H9 (cell line): Measurements from ENCODE around the gene FLACC1. TPM values are rescaled to one million over a fixed set of nuclear protein-coding genes. Genes with fewer than 3 reads are reported as not detected.

ENCODE experiments used
- DNase-seq: peaks from one replicate; pipeline ENCODE4 v3.0.0-alpha.2; 2017
- H2AFZ ChIP-seq: one replicate; pipeline ENCODE4 v1.6.1; 2013; ENCODE audit warnings: mild to moderate bottlenecking, low read length, control low read depth, moderate library complexity
- H2AK5ac ChIP-seq: 2 replicates; pipeline ENCODE4 v1.6.1; 2013; ENCODE audit warnings: low read length, control low read depth, mixed read lengths; ENCODE audit not compliant: insufficient read length
- H2BK120ac ChIP-seq: one replicate; pipeline ENCODE4 v1.6.1; 2013; ENCODE audit warnings: low read depth, mild to moderate bottlenecking, low read length, control low read depth, inconsistent platforms; ENCODE audit not compliant: poor library complexity, severe bottlenecking
- H2BK12ac ChIP-seq: 2 replicates; pipeline ENCODE4 v1.6.1; 2013; ENCODE audit warnings: low read length, control low read depth, mixed read lengths, low read depth; ENCODE audit not compliant: insufficient read length
- H2BK15ac ChIP-seq: 2 replicates; pipeline ENCODE4 v1.6.1; 2013; ENCODE audit warnings: low read depth, low read length, control low read depth
- H2BK20ac ChIP-seq: one replicate; pipeline ENCODE4 v1.6.1; 2013; ENCODE audit warnings: low read depth, mild to moderate bottlenecking, low read length, control low read depth, inconsistent platforms; ENCODE audit not compliant: poor library complexity, severe bottlenecking
- H2BK5ac ChIP-seq: 2 replicates; pipeline ENCODE4 v1.6.1; 2013; ENCODE audit warnings: low read length, control low read depth, mixed read lengths; ENCODE audit not compliant: insufficient read length
- H3K14ac ChIP-seq: 2 replicates; pipeline ENCODE4 v1.6.1; 2013; ENCODE audit warnings: low read length, control low read depth; ENCODE audit not compliant: insufficient read depth
- H3K18ac ChIP-seq: 2 replicates; pipeline ENCODE4 v1.6.1; 2013; ENCODE audit warnings: low read depth, mild to moderate bottlenecking, mixed read lengths, low read length, control low read depth; ENCODE audit not compliant: insufficient read length
- H3K23ac ChIP-seq: 2 replicates; pipeline ENCODE4 v1.6.1; 2013; ENCODE audit warnings: low read length, control low read depth, mixed read lengths, low read depth; ENCODE audit not compliant: insufficient read length
- H3K23me2 ChIP-seq: 2 replicates; pipeline ENCODE4 v1.6.1; 2013; ENCODE audit warnings: low read depth, mild to moderate bottlenecking, mixed read lengths, low read length, control low read depth; ENCODE audit not compliant: insufficient read length, poor library complexity, severe bottlenecking
- H3K27ac ChIP-seq: 2 replicates; pipeline ENCODE4 v1.5.1; 2013; ENCODE audit warnings: low read length, control low read depth, mixed read lengths, low read depth; ENCODE audit not compliant: insufficient read length
- H3K27me3 ChIP-seq: 2 replicates; pipeline ENCODE4 v1.6.1; 2013; ENCODE audit warnings: low read length, control low read depth, inconsistent platforms; ENCODE audit not compliant: insufficient read depth
- H3K4ac ChIP-seq: 2 replicates; pipeline ENCODE4 v1.6.1; 2013; ENCODE audit warnings: low read depth, mild to moderate bottlenecking, control low read depth, inconsistent platforms, low read length, moderate library complexity
- H3K4me1 ChIP-seq: 2 replicates; pipeline ENCODE4 v1.6.1; 2013; ENCODE audit warnings: low read length, control low read depth, inconsistent platforms; ENCODE audit not compliant: insufficient read depth
- H3K4me2 ChIP-seq: 2 replicates; pipeline ENCODE4 v1.6.1; 2013; ENCODE audit warnings: low read length, control low read depth, mixed read lengths; ENCODE audit not compliant: insufficient read length, insufficient read depth
- H3K56ac ChIP-seq: 2 replicates; pipeline ENCODE4 v1.6.1; 2013; ENCODE audit warnings: low read depth, mild to moderate bottlenecking, mixed read lengths, low read length, control low read depth; ENCODE audit not compliant: insufficient read length
- H3K79me1 ChIP-seq: 2 replicates; pipeline ENCODE4 v1.6.1; 2013; ENCODE audit warnings: low read depth, mild to moderate bottlenecking, moderate library complexity, low read length, control low read depth, inconsistent platforms; ENCODE audit not compliant: insufficient read depth, poor library complexity, severe bottlenecking
- H3K79me2 ChIP-seq: 2 replicates; pipeline ENCODE4 v1.6.1; 2013; ENCODE audit warnings: low read length, control low read depth, inconsistent platforms; ENCODE audit not compliant: insufficient read depth
- H3K9ac ChIP-seq: 2 replicates; pipeline ENCODE4 v1.6.1; 2013; ENCODE audit warnings: low read length, control low read depth, mixed read lengths; ENCODE audit not compliant: insufficient read length; ENCODE audit errors: extremely low read depth
- H3K9me3 ChIP-seq: one replicate; pipeline ENCODE4 v1.6.1; 2013; ENCODE audit warnings: low read depth, low read length, inconsistent platforms; ENCODE audit not compliant: control insufficient read depth
- H3T11ph ChIP-seq: one replicate; pipeline ENCODE4 v1.6.1; 2013; ENCODE audit warnings: mild to moderate bottlenecking, low read length, control low read depth, inconsistent platforms
- H4K20me1 ChIP-seq: one replicate; pipeline ENCODE4 v1.6.1; 2013; ENCODE audit not compliant: control insufficient read depth, insufficient read length, insufficient read depth
- H4K5ac ChIP-seq: 2 replicates; pipeline ENCODE4 v1.6.1; 2013; ENCODE audit warnings: low read depth, mild to moderate bottlenecking, mixed read lengths, low read length, control low read depth; ENCODE audit not compliant: insufficient read length
- H4K8ac ChIP-seq: replicated peaks from 2 replicates; pipeline ENCODE4 v1.6.1; 2013; ENCODE audit warnings: low read length, control low read depth, mixed read lengths, low read depth; ENCODE audit not compliant: insufficient read length
- H4K91ac ChIP-seq: 2 replicates; pipeline ENCODE4 v1.6.1; 2013; ENCODE audit warnings: low read depth, mild to moderate bottlenecking, moderate library complexity, mixed read lengths, low read length, control low read depth; ENCODE audit not compliant: insufficient read length
- H3K27ac Mint-ChIP-seq, 3 experiments: 2 replicates in 2 of 3; 3 replicates in 1 of 3; pipeline ENCODE4 v1.8.0; 2020 to 2021; ENCODE audit warnings: mixed read lengths in 3 of 3, mild to moderate bottlenecking in 1 of 3, moderate library complexity in 1 of 3
- H3K27me3 Mint-ChIP-seq: 2 replicates; pipeline ENCODE4 v1.8.0; 2021; ENCODE audit warnings: low read depth, mild to moderate bottlenecking, moderate library complexity, mixed read lengths
- H3K36me3 Mint-ChIP-seq, 3 experiments: 2 replicates in 2 of 3; 3 replicates in 1 of 3; pipeline ENCODE4 v1.8.0; 2020 to 2021; ENCODE audit warnings: low read depth in 3 of 3, mixed read lengths in 3 of 3; ENCODE audit not compliant: insufficient read depth in 1 of 3
- H3K4me1 Mint-ChIP-seq, 2 experiments: 2 replicates each; pipeline ENCODE4 v1.8.0; 2020; ENCODE audit warnings: mixed read lengths in 2 of 2
- H3K4me3 Mint-ChIP-seq, 2 experiments: 2 replicates in 1 of 2; 3 replicates in 1 of 2; pipeline ENCODE4 v1.8.0; 2020 to 2021; ENCODE audit warnings: mild to moderate bottlenecking in 2 of 2, mixed read lengths in 2 of 2, moderate library complexity in 1 of 2
- H3K9me3 Mint-ChIP-seq, 2 experiments: 2 replicates in 1 of 2; 3 replicates in 1 of 2; pipeline ENCODE4 v1.8.0; 2020; ENCODE audit warnings: mild to moderate bottlenecking in 2 of 2, mixed read lengths in 2 of 2, moderate library complexity in 1 of 2
- WGBS: extraction: QIAGEN DNeasy Blood & Tissue Kit; methylation state at CpG from one replicate; pipeline ENCODE4 v1.1.7; 2013; ENCODE audit warnings: missing lambda C conversion rate, low lambda C conversion rate, mixed read lengths; ENCODE audit not compliant: insufficient read length; ENCODE audit errors: extremely low coverage; 5-methylcytosine and 5-hydroxymethylcytosine counted together
- total RNA-seq: library from RNA; stranded (reverse); gene quantifications from 2 replicates; pipeline ENCODE4 v1.2.1, GENCODE V29; 2021
- TF ChIP-seq, protein P1 (sequence below): fragments of 200-600 bp; sonication (generic); conservative IDR thresholded peaks from 3 replicates; pipeline ENCODE4 v1.8.0; 2021; ENCODE audit warnings: antibody characterized with exemption, mild to moderate bottlenecking

Gene FLACC1
- total RNA-seq, 1 experiment from 2014 or later = 0.42 TPM

DNA sequence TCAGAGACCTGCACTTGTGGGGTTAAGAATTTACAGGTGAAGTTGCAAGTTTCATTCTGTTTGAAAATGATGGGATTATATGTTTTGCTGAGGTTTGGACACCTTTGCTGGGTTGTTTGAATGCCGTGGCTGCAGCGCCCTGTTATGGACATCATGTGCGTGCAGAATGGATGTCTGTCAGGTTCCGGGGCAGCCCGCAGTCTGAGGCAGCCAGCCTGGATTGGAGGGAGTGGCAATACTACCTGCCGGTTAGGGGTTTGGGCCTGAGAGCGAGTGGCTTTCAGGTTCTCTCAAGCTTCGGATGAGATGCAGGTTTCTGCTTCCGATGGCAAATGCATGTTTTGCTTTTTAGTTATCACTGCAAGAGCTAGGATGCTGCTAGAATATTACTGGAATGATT lies 95.7 kb downstream of the FLACC1 start:
- H2AK5ac ChIP-seq = no peak overlapping the region
- Mint-ChIP-seq H3K4me1 (peaks cover 19 to 21% of the 10 kb centered on the region in 2 experiments), H3K27ac (no peak overlapping the region), H3K27me3 (no peaks in the 10 kb centered on the region; the same call in 1 of the 2 replicates), H3K9me3 (no peaks in the 10 kb centered on the region), H3K4me3 (no peak overlapping the region), H3K36me3 (no peaks in the 10 kb centered on the region; a peak in 1 of 7 replicates)
- WGBS = no CpG with 5 or more reads among the region's 9 CpGs
- no peaks in the 10 kb centered on the region for H4K20me1 ChIP-seq
- H3K4me2 ChIP-seq = no peak overlapping the region
- H2BK12ac ChIP-seq = no peak overlapping the region
- H3K18ac ChIP-seq = no peak overlapping the region
- no peak overlapping the region for H3K14ac ChIP-seq
- H3K56ac ChIP-seq = no peak overlapping the region
- TF ChIP-seq, protein P1, sequence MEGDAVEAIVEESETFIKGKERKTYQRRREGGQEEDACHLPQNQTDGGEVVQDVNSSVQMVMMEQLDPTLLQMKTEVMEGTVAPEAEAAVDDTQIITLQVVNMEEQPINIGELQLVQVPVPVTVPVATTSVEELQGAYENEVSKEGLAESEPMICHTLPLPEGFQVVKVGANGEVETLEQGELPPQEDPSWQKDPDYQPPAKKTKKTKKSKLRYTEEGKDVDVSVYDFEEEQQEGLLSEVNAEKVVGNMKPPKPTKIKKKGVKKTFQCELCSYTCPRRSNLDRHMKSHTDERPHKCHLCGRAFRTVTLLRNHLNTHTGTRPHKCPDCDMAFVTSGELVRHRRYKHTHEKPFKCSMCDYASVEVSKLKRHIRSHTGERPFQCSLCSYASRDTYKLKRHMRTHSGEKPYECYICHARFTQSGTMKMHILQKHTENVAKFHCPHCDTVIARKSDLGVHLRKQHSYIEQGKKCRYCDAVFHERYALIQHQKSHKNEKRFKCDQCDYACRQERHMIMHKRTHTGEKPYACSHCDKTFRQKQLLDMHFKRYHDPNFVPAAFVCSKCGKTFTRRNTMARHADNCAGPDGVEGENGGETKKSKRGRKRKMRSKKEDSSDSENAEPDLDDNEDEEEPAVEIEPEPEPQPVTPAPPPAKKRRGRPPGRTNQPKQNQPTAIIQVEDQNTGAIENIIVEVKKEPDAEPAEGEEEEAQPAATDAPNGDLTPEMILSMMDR = no peak
- H3T11ph ChIP-seq = no peak overlapping the region
- no peak overlapping the region for H4K8ac ChIP-seq
- no peaks in the 10 kb centered on the region for H3K79me1 ChIP-seq
- H2BK5ac ChIP-seq = no peak overlapping the region
- H2AFZ ChIP-seq = no peak overlapping the region
- H4K91ac ChIP-seq = no peak overlapping the region
- no peak overlapping the region for H3K27ac ChIP-seq
- H3K4ac ChIP-seq = no peak overlapping the region
- H3K23me2 ChIP-seq = no peaks in the 10 kb centered on the region
- H2BK120ac ChIP-seq = no peak overlapping the region
- H3K79me2 ChIP-seq = no peaks in the 10 kb centered on the region
- H3K4me1 ChIP-seq = peaks cover 7% of the 10 kb centered on the region; the same call in 1 of the 2 replicates
- no peak overlapping the region for H2BK20ac ChIP-seq
- no peak overlapping the region for H2BK15ac ChIP-seq
- no peak overlapping the region for H3K23ac ChIP-seq
- no peak overlapping the region for H3K9ac ChIP-seq
- H3K27me3 ChIP-seq = no peaks in the 10 kb centered on the region
- no peaks in the 10 kb centered on the region for H3K9me3 ChIP-seq
- no peak overlapping the region for H4K5ac ChIP-seq
- DNase-seq = no peak
